ENCODE data around the gene GPR15. TPM values are rescaled to one million over a fixed set of nuclear protein-coding genes. Genes with fewer than 3 reads are reported as not detected.
"Not testable (repeated sequence)": the region's sequence is repeated elsewhere in the genome, so short reads cannot be mapped to it uniquely, and the experiment has no call there.

GPR15 gene
- total and polyA plus RNA-seq, 8 donors, result 0.07 to 0.19 (median 0.15) TPM; not detected in 5

DNA sequence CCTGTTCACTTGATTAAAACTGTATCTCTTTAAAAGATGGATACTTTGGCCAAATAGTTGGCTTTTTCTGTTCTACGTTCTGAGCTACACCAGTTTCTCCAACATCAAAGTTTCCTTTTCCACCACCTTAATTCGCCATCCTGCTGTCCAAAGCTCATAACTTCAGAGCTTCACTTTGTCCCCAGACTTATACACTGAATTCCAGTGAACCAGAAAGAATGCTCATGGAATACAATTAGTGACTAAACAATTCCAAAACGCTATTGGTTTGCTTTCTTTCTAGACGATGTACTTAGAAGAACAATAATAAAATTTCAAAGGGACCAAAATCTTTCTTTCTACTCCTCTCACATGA is 23.2 kb downstream of the GPR15 start:
- Histone ChIP-seq H3K27me3 (peaks cover 0 to 5% (median 2%) of the 10 kb centered on the region in 4 donors), H3K4me3 (no peak overlapping the region), H3K36me3 (no peaks in the 10 kb centered on the region), H3K9me3 (no peaks in the 10 kb centered on the region), H3K27ac (no peak overlapping the region), H3K4me1 (no peaks in the 10 kb centered on the region)
- FAIRE-seq (no peak), DNase-seq (no peak), ATAC-seq (no peak)
- 50 to 56% methylated on average over 4 of the region's 4 CpGs for WGBS, 2 donors
- intact Hi-C loops (cut with DNase I), result no loop called here
- TF ChIP-seq, protein P1, sequence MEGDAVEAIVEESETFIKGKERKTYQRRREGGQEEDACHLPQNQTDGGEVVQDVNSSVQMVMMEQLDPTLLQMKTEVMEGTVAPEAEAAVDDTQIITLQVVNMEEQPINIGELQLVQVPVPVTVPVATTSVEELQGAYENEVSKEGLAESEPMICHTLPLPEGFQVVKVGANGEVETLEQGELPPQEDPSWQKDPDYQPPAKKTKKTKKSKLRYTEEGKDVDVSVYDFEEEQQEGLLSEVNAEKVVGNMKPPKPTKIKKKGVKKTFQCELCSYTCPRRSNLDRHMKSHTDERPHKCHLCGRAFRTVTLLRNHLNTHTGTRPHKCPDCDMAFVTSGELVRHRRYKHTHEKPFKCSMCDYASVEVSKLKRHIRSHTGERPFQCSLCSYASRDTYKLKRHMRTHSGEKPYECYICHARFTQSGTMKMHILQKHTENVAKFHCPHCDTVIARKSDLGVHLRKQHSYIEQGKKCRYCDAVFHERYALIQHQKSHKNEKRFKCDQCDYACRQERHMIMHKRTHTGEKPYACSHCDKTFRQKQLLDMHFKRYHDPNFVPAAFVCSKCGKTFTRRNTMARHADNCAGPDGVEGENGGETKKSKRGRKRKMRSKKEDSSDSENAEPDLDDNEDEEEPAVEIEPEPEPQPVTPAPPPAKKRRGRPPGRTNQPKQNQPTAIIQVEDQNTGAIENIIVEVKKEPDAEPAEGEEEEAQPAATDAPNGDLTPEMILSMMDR (IDR thresholded peaks at IDR 0.05), result no peak

DNA sequence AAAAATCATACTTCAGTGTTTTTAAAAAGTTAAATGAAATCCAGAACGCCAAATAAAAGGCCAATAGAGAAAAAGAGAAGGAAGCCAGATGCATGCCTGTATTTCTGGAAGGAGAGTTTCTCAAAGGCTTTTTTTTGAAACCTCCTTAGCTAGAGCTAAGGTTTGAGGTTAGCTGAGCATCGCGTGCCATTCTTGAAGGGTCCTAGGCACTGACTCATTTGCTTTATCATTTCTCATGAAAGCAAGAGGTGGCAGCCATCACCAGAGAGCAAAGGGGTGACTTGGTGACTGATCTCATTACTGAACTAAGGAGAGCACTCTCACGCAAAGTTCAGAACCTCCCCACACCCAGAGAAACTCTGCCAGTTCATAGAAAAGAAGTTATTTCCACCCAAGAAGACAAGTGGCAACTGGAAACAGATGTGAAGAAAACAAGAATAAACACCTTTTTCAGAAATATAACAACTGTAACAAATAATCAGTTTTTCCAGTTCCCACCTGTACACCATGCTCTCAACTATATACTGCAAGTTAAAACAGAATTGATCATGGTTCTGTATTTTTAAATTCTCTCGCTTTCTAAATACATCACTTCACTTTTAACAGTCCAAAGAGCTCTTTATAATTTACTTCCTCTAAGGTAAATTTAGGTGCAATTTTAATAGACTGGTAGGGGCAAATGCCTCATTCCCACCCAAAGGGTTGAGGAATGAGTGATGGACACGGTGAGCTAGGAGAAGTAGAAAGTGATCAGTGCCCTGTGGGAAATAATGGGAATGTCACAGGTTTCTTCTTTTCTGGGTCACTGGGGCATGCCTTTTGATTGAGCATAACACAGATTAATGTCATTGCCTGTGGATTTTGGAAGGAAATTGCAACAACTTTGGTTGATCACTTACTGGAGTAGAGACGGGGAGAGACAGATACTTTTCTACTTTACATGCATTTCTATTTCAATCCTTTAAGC is 24.7 kb downstream of the GPR15 start:
- Histone ChIP-seq H3K36me3 (no peaks in the 10 kb centered on the region), H3K4me1 (no peaks in the 10 kb centered on the region), H3K9me3 (no peaks in the 10 kb centered on the region), H3K4me3 (no peak overlapping the region), H3K27me3 (peaks cover 0 to 5% (median 2%) of the 10 kb centered on the region in 4 donors), H3K27ac (no peak overlapping the region)
- ATAC-seq (no peak), DNase-seq (no peak), FAIRE-seq (no peak)
- TF ChIP-seq, protein P1 (IDR thresholded peaks at IDR 0.05), result no peak
- intact Hi-C loops (cut with DNase I), result no loop called here
- WGBS, 2 donors, result 68 to 72% methylated on average over 7 of the region's 7 CpGs

DNA sequence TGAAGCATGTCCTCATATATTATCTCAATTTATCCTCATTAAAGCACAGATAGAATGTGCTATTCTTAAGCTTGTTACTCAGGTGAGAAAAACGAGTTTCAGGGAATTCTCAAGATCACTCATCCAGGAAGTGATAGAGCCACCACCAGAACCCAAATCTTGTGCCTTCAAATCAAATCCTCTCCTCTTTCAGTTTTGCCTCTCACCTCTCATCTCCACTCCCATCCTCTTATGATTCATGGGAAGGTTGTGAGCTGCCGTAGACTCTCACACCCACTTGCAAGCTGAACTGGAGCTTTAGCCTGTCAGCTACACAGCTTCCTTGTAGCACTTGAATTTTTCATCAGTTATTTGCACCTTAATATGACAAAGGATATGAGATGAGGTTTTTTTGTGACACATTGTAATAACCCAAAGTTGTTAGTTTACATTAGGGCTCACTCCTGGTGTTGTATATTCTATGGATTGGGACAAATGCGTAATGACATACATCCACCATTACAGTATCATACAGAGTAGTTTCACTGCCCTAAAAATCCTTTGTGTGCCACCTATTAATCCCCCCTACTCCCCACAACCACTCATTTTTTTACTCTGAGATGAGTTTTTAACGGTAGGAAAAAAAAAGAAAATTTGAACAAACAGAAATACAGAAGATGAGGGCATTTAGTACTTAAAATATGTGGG is 25.7 kb downstream of the GPR15 start:
- Histone ChIP-seq H3K4me3 (no peak overlapping the region), H3K9me3 (no peaks in the 10 kb centered on the region), H3K27me3 (peaks cover 0 to 5% (median 2%) of the 10 kb centered on the region in 4 donors), H3K4me1 (no peaks in the 10 kb centered on the region), H3K36me3 (no peaks in the 10 kb centered on the region), H3K27ac (no peak overlapping the region)
- TF ChIP-seq, protein P1 (IDR thresholded peaks at IDR 0.05), result no peak
- FAIRE-seq, result no peak
- DNase-seq, result no peak
- no peak for ATAC-seq
- intact Hi-C loops (cut with DNase I), result no loop called here
- WGBS, 2 donors, result 40 to 60% methylated on average over 4 of the region's 4 CpGs

DNA sequence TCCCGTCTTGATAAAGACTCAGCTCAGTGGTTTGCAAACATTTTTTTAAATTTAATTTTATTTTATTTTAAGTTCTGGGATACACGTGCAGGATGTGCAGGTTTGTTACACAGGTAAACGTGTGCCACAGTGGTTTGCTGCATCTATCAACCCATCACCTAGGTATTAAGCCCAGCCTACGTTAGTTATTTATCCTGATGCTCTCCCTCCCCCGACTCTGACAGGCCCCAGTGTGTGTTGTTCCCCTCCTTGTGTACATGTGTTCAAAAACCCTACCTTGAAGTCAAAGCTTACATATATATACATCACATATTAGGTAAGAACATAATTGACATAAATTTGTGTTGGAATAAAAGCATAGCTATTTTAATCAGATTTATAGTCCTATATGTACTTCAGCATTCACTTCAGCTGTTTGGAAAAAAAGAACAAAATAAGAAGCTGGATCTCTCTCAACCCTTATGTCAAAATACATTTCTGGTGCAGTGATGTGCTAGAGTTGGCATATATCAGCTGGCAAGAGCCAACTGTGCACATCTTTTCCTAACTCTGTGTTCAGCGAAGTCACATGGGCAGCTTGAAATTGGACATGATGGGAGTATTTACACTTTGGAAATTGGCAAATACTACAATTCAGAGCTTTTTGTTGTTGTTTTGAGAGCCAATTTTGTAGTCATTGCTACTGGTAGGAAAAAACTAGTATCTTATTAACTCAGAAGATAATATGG is 26.5 kb downstream of the GPR15 start:
- H3K27me3 ChIP-seq, result peaks cover 0 to 5% (median 2%) of the 10 kb centered on the region in 4 donors
- no peak overlapping the region for H3K4me3 ChIP-seq
- ATAC-seq, result no peak
- no peak for FAIRE-seq
- no peak for DNase-seq
- no peaks in the 10 kb centered on the region for H3K36me3 ChIP-seq
- TF ChIP-seq, protein P1 (IDR thresholded peaks at IDR 0.05), result no peak
- intact Hi-C loops (cut with DNase I), result no loop called here
- H3K9me3 ChIP-seq, result no peaks in the 10 kb centered on the region
- H3K27ac ChIP-seq, result no peak overlapping the region
- 46 to 56% methylated on average over 6 of the region's 6 CpGs for WGBS, 2 donors
- no peaks in the 10 kb centered on the region for H3K4me1 ChIP-seq

DNA sequence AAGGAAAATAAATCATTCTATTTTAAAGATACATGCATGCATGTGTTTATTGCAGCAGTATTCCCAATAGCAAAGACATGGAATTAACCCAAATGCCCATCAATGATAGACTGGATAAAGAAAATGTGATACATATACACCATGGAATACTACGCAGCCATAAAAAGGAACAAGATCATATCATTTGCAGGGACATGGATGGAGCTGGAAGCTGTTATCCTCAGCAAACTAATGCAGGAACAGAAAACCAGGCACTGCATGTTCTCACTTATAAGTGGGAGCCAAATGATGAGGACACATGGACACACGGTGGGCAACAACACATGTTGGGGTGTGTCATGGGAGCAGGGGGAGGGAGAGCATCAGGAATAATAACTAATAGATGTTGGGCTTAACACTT is 28.0 kb downstream of the GPR15 start:
- H3K4me1 ChIP-seq; H3K9me3 ChIP-seq; ATAC-seq; H3K27me3 ChIP-seq; FAIRE-seq; H3K27ac ChIP-seq; H3K36me3 ChIP-seq; DNase-seq; intact Hi-C loops (cut with DNase I); H3K4me3 ChIP-seq: not testable (repeated sequence)
- 90 to 92% methylated on average over 2 of the region's 2 CpGs for WGBS, 2 donors
